DOHH2 (cell line): ENCODE measurements around the gene HINFP.

Experiments used
- EZH2phosphoT487 ChIP-seq: fragments of 200-600 bp; sonication (generic); IDR thresholded peaks from 2 replicates; pipeline ENCODE4 v1.6.1; 2017; ENCODE audit warnings: borderline replicate concordance, mild to moderate bottlenecking, antibody characterized with exemption, low read length, moderate library complexity, mixed read lengths
- TF ChIP-seq, protein P1 (sequence below): fragments of 200-600 bp; sonication (generic); IDR thresholded peaks from one replicate; pipeline ENCODE4 v1.5.1; 2014; ENCODE audit warnings: antibody characterized with exemption, mild to moderate bottlenecking, low read depth, low read length; ENCODE audit not compliant: poor library complexity, severe bottlenecking

DNA sequence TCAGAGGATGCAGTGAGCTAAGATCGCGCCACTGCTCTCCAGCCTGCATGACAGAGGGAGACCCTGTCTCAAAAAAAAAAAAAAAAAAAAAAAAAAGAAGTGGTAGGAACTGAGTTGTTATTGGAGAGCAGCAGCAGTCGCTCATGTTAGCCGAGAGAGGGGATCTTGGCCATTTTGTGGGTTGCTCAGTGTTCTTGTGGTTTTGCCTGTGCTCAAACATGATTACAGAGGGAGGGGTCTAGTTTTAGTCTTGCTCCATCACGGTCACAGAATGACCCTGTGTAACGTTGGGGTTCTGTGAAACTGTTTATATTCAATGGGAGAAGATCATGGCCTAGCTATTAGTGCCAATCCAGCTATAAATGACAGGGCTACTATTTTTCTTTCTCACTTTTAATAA lies 21.7 kb upstream of the HINFP start:
- TF ChIP-seq, protein P1, sequence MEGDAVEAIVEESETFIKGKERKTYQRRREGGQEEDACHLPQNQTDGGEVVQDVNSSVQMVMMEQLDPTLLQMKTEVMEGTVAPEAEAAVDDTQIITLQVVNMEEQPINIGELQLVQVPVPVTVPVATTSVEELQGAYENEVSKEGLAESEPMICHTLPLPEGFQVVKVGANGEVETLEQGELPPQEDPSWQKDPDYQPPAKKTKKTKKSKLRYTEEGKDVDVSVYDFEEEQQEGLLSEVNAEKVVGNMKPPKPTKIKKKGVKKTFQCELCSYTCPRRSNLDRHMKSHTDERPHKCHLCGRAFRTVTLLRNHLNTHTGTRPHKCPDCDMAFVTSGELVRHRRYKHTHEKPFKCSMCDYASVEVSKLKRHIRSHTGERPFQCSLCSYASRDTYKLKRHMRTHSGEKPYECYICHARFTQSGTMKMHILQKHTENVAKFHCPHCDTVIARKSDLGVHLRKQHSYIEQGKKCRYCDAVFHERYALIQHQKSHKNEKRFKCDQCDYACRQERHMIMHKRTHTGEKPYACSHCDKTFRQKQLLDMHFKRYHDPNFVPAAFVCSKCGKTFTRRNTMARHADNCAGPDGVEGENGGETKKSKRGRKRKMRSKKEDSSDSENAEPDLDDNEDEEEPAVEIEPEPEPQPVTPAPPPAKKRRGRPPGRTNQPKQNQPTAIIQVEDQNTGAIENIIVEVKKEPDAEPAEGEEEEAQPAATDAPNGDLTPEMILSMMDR = no peak
- TF ChIP-seq EZH2phosphoT487 = no peak
